CD8-positive, alpha-beta memory T cell (primary cell): ENCODE results near the gene RELN. TPM values are rescaled to one million over a fixed set of nuclear protein-coding genes. Genes with fewer than 3 reads are reported as not detected.

Source experiments
- CTCF ChIA-PET: fragments of 350-600 bp; sonication (Branson Sonifier 250); formaldehyde crosslinking; loops from one replicate; lab custom pipeline; 2021; ENCODE audit warnings: antibody characterized with exemption; lab: Charles Lee
- POLR2A ChIA-PET: fragments of 350-600 bp; sonication (Branson Sonifier 250); formaldehyde crosslinking; loops from one replicate; lab custom pipeline; 2021; ENCODE audit warnings: antibody characterized with exemption; lab: Charles Lee
- DNase-seq, 5 donors: peaks; one replicate each; pipeline versions ENCODE4 v3.0.0 to v3.0.0-alpha.2; 2020 to 2022; ENCODE audit warnings: mixed read lengths in 1 of 5
- H3K27ac ChIP-seq: one replicate; pipeline ENCODE4 v1.7.0; 2013; ENCODE audit warnings: low read depth, mild to moderate bottlenecking, low read length, moderate library complexity
- H3K27me3 ChIP-seq: 2 replicates; pipeline ENCODE4 v1.7.0; 2013; ENCODE audit warnings: low read length, mild to moderate bottlenecking; ENCODE audit not compliant: insufficient read depth, poor library complexity, severe bottlenecking
- H3K36me3 ChIP-seq: 2 replicates; pipeline ENCODE4 v1.7.0; 2013; ENCODE audit warnings: mild to moderate bottlenecking, low read length, moderate library complexity; ENCODE audit not compliant: insufficient read depth
- H3K4me1 ChIP-seq: 2 replicates; pipeline ENCODE4 v1.7.0; 2013; ENCODE audit warnings: mild to moderate bottlenecking, low read length, moderate library complexity; ENCODE audit not compliant: insufficient read depth
- H3K4me3 ChIP-seq: 2 replicates; pipeline ENCODE4 v1.7.0; 2013; ENCODE audit warnings: mild to moderate bottlenecking, low read length
- H3K9me3 ChIP-seq: 2 replicates; pipeline ENCODE4 v1.7.0; 2013; ENCODE audit warnings: mild to moderate bottlenecking, low read length
- H3K27ac Mint-ChIP-seq, 8 donors: one replicate each; pipeline ENCODE4 v1.8.0; 2020 to 2021; ENCODE audit warnings: mixed read lengths in 8 of 8, mild to moderate bottlenecking in 6 of 8, inconsistent platforms in 3 of 8, moderate library complexity in 3 of 8
- H3K27me3 Mint-ChIP-seq, 2 donors: one replicate each; pipeline ENCODE4 v1.8.0; 2020 to 2021; ENCODE audit warnings: mixed read lengths in 2 of 2, mild to moderate bottlenecking in 1 of 2, moderate library complexity in 1 of 2
- H3K36me3 Mint-ChIP-seq, 3 donors: one replicate each; pipeline ENCODE4 v1.8.0; 2020 to 2021; ENCODE audit warnings: mixed read lengths in 3 of 3, inconsistent platforms in 1 of 3, mild to moderate bottlenecking in 1 of 3
- H3K4me1 Mint-ChIP-seq, 3 donors: one replicate each; pipeline ENCODE4 v1.8.0; 2020 to 2021; ENCODE audit warnings: mixed read lengths in 3 of 3, inconsistent platforms in 1 of 3, mild to moderate bottlenecking in 1 of 3
- H3K4me3 Mint-ChIP-seq, 7 donors: one replicate each; pipeline ENCODE4 v1.8.0; 2020 to 2021; ENCODE audit warnings: mixed read lengths in 7 of 7, mild to moderate bottlenecking in 6 of 7, moderate library complexity in 4 of 7, inconsistent platforms in 2 of 7
- H3K9me3 Mint-ChIP-seq, 5 donors: one replicate each; pipeline ENCODE4 v1.8.0; 2020 to 2022; ENCODE audit warnings: mixed read lengths in 5 of 5, mild to moderate bottlenecking in 3 of 5, moderate library complexity in 2 of 5, inconsistent platforms in 1 of 5
- polyA plus RNA-seq: library from polyadenylated mRNA; unstranded; fragments of 300-500 nt; fragmentation: Illumina TruSeq; gene quantifications from one replicate; pipeline ENCODE4 v1.2.3, GENCODE V29; 2021
- total RNA-seq, 2 experiments: library from RNA; stranded (reverse); gene quantifications; one replicate each; pipeline ENCODE4 v1.2.3, GENCODE V29; 2021

RELN gene
- total and polyA plus RNA-seq, 3 experiments from 2014 or later, result not detected

DNA sequence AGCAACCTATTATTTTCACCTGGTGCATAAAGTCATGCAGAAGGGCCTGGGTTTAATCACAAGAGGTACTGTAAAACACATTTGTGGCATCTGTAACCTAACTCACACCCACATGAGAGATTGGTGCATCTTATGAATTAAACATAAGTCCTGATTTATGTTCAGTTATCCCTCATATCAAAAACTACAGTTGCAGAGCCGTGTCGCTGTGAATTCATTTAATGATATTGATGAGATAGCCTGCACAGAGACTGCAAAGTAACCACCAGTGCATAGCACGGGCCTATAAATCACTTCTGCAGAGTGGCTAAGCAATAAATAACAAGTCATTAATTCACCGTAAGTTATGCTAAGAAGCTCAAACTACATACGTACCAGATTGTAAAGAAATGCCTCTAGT is 178.2 kb downstream of the RELN start:
- Histone ChIP-seq H3K27ac (no peak overlapping the region), H3K27me3 (no peaks in the 10 kb centered on the region), H3K36me3 (no peaks in the 10 kb centered on the region), H3K4me1 (no peaks in the 10 kb centered on the region), H3K4me3 (no peak overlapping the region), H3K9me3 (no peaks in the 10 kb centered on the region)
- peaks cover 13 to 35% (median 25%) of the 10 kb centered on the region in 3 donors for H3K4me1 Mint-ChIP-seq
- no peaks in the 10 kb centered on the region for H3K9me3 Mint-ChIP-seq
- H3K27ac Mint-ChIP-seq, result no peak overlapping the region
- H3K27me3 Mint-ChIP-seq, result peaks cover 0 to 1% of the 10 kb centered on the region in 2 donors
- H3K4me3 Mint-ChIP-seq, result peak overlapping the region in 1 of 7 donors; percentile 75
- ChIA-PET CTCF (no interaction called here), POLR2A (no interaction called here)
- no peak for DNase-seq
- no peaks in the 10 kb centered on the region for H3K36me3 Mint-ChIP-seq

DNA sequence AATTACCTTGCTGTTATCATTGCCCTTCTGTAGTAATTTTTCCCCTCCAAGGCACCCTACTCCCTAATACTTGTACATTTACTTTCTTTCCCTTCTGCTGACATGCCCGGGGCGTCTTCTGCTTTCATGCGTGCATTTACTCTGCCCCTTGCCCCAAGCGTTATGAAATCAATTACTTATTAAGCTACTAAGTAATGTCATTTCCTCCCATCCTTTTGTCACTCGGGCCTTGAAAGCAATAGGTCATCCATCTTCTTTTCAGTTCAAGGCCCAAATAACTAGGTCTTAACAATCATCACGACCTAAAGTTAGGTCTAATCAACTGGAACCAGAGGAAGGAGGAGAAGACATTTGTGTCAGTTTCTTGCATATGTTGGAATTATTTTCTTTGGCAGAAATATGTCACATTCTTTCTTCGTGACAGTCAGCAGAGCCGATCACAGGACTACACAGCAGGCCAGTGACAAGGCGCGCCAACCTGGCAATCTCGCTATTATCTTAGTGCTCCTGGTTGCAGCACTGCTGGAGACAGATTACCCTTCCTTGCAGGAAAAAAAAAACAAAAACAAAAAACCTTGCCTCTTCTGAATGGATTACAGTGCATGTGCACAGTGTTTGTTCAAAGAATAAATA is 179.2 kb downstream of the RELN start:
- Mint-ChIP-seq H3K36me3 (no peaks in the 10 kb centered on the region), H3K27me3 (peaks cover 0 to 1% of the 10 kb centered on the region in 2 donors), H3K4me3 (no peak overlapping the region), H3K4me1 (peaks cover 13 to 35% (median 25%) of the 10 kb centered on the region in 3 donors), H3K27ac (no peak overlapping the region), H3K9me3 (no peaks in the 10 kb centered on the region)
- no peak overlapping the region for H3K4me3 ChIP-seq
- POLR2A ChIA-PET, result no interaction called here
- no peaks in the 10 kb centered on the region for H3K27me3 ChIP-seq
- no peaks in the 10 kb centered on the region for H3K9me3 ChIP-seq
- H3K4me1 ChIP-seq, result no peaks in the 10 kb centered on the region
- CTCF ChIA-PET, result no interaction called here
- no peak overlapping the region for H3K27ac ChIP-seq
- H3K36me3 ChIP-seq, result no peaks in the 10 kb centered on the region
- DNase-seq, result no peak

DNA sequence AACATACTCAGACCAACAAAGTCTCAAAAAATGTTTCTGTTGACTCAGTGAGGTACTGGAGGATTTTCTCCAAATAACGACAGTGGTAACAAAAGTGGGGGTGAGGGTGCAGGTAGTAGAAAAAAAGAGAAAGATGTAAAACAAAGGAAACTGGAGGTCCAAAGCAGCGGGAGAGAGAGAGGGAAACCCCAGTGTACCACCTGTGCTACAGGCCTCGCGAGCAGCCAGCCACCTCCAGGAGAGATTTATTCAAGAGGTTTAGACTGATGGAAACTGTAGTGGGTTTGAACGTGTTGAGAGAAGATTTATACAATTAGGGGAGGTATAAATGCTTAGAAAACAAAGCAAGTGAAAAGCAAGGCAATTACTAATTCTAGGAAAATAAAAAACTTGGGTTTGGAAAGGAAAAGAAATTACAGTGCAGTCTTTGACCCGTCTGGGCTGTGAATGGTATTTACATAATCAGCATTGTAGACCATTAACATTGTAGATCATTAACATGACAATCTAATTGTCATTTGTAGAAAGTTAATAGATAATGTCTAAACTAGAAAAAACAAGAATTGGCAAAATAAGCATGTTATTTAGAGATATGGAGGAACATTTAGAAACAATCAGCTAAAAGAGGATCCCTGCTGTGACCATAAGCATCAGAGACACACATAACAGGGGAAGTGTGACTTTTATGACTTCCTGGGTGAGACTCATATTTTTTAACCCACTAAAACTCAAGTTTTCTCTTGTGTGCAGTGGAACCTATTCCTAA is 180.0 kb downstream of the RELN start:
- no peak overlapping the region for H3K27ac Mint-ChIP-seq
- H3K27ac ChIP-seq, result no peak overlapping the region
- no peaks in the 10 kb centered on the region for H3K9me3 ChIP-seq
- ChIA-PET CTCF (no interaction called here), POLR2A (no interaction called here)
- no peak overlapping the region for H3K4me3 ChIP-seq
- H3K4me1 ChIP-seq, result no peaks in the 10 kb centered on the region
- no peak for DNase-seq
- no peaks in the 10 kb centered on the region for H3K36me3 ChIP-seq
- H3K9me3 Mint-ChIP-seq, result no peaks in the 10 kb centered on the region
- H3K27me3 Mint-ChIP-seq, result peaks cover 0 to 1% of the 10 kb centered on the region in 2 donors
- H3K4me1 Mint-ChIP-seq, result peaks cover 13 to 35% (median 25%) of the 10 kb centered on the region in 3 donors
- H3K4me3 Mint-ChIP-seq, result no peak overlapping the region
- no peaks in the 10 kb centered on the region for H3K36me3 Mint-ChIP-seq
- H3K27me3 ChIP-seq, result no peaks in the 10 kb centered on the region

DNA sequence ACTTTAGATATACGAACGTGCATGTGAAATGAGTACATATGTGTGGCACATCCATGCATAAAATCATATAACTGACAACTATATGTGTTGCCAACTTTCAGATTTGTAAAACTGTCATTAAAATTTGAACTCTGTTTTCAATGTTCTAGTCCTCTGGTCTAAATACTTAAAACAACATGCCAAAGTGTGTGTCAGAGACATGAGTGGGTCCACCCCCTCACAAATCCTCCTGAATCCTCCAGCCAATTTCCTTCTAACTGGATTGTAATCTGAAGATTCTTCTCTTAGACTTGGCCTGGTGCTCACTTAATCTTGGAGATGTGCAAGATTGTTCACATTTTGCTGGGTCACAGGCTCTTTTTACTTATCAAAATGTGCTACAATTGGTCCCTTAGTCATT is 184.1 kb downstream of the RELN start:
- Histone ChIP-seq H3K4me1 (no peaks in the 10 kb centered on the region), H3K4me3 (no peak overlapping the region), H3K36me3 (no peaks in the 10 kb centered on the region), H3K27ac (no peak overlapping the region), H3K27me3 (no peaks in the 10 kb centered on the region), H3K9me3 (no peaks in the 10 kb centered on the region)
- Mint-ChIP-seq H3K4me3 (no peak overlapping the region), H3K27ac (no peak overlapping the region), H3K9me3 (no peaks in the 10 kb centered on the region), H3K27me3 (no peaks in the 10 kb centered on the region), H3K4me1 (peaks cover 0 to 13% (median 7%) of the 10 kb centered on the region in 3 donors), H3K36me3 (no peaks in the 10 kb centered on the region)
- ChIA-PET CTCF (no interaction called here), POLR2A (no interaction called here)
- no peak for DNase-seq

DNA sequence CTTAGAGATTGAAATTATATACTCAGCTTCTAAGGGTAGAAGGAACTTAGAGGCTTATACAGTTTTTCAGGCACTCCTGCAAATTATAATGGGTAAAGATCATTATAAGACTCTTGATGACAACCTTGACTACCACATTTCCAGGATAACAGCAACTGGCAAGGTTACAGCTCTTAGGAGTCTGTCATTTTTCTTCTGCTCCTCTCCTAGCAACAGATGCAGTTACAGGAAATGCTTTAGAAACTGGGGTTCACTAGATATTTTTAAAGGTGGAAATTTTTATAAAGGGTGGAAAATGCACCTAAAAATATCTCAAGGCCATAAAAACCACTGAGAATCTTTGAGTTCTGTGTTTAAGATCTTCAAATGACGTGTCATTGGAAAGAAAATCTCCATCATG is 185.8 kb downstream of the RELN start:
- Histone ChIP-seq H3K4me1 (no peaks in the 10 kb centered on the region), H3K27ac (no peak overlapping the region), H3K9me3 (no peaks in the 10 kb centered on the region), H3K4me3 (no peak overlapping the region), H3K27me3 (no peaks in the 10 kb centered on the region), H3K36me3 (no peaks in the 10 kb centered on the region)
- Mint-ChIP-seq H3K36me3 (no peaks in the 10 kb centered on the region), H3K27ac (no peak overlapping the region), H3K4me1 (no peaks in the 10 kb centered on the region), H3K9me3 (no peaks in the 10 kb centered on the region), H3K4me3 (no peak overlapping the region), H3K27me3 (peaks cover 0 to 5% of the 10 kb centered on the region in 2 donors)
- ChIA-PET POLR2A (no interaction called here), CTCF (no interaction called here)
- no peak for DNase-seq

DNA sequence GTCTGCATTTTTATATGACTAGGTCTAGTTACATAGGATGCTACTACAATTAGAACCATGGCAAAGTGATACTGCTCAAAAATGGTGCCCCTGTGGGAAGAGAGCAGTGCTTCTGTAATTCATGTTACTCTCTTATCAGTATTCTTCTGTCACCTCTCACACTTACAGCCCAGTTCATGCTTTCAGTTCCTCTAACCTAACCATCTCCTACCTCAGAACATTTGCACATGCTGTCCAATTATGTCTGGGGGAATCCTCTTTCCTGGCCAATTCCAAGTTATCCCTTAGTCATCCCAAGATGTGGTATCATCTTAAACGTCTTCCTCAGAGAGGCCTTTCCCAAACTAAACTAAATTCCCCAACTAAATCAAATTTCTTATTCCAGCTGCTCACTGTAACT is 190.2 kb downstream of the RELN start:
- Mint-ChIP-seq H3K27me3 (peaks cover 5 to 7% of the 10 kb centered on the region in 2 donors), H3K4me1 (no peaks in the 10 kb centered on the region), H3K27ac (no peak overlapping the region), H3K4me3 (no peak overlapping the region), H3K36me3 (no peaks in the 10 kb centered on the region), H3K9me3 (no peaks in the 10 kb centered on the region)
- POLR2A ChIA-PET, result no interaction called here
- Histone ChIP-seq H3K27me3 (no peaks in the 10 kb centered on the region), H3K9me3 (no peaks in the 10 kb centered on the region), H3K4me3 (no peak overlapping the region), H3K4me1 (no peaks in the 10 kb centered on the region), H3K36me3 (no peaks in the 10 kb centered on the region), H3K27ac (no peak overlapping the region)
- no peak for DNase-seq
- CTCF ChIA-PET, result no interaction called here

DNA sequence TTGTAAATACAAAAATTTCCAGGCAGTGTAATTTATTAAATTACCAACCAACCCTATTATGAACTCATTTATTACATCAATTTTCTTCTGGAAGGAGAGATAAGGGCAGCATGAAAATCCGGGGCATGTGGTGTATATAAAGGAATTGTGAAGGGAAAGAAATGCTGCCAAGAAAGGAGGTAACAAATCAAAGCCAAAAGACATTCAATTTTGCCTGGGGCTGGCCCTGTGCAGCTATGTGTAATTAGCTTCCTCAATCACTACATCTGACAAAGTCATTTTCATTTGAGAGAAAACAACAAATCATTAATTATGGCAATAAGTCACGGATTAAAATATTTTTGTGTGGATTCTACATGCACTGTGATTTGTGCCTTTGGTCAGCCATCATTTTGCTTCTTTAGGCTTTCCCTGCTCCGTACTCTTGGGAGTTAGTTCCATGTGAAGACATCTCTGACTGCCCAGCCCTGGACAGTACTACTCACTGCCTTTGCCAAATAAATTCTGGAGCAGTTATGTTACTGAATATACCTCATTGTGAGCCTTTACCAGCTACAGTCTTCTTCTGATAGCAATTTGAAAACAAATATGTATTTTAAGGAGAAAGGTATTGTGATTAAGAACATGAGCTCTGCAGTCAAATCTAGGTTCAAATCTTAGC is 191.7 kb downstream of the RELN start:
- no peaks in the 10 kb centered on the region for H3K9me3 ChIP-seq
- ChIA-PET POLR2A (no interaction called here), CTCF (no interaction called here)
- Mint-ChIP-seq H3K4me1 (no peaks in the 10 kb centered on the region), H3K9me3 (no peaks in the 10 kb centered on the region), H3K27me3 (peaks cover 5 to 10% of the 10 kb centered on the region in 2 donors), H3K4me3 (no peak overlapping the region), H3K36me3 (no peaks in the 10 kb centered on the region), H3K27ac (no peak overlapping the region)
- H3K27ac ChIP-seq, result no peak overlapping the region
- no peaks in the 10 kb centered on the region for H3K27me3 ChIP-seq
- H3K4me1 ChIP-seq, result no peaks in the 10 kb centered on the region
- no peaks in the 10 kb centered on the region for H3K36me3 ChIP-seq
- no peak overlapping the region for H3K4me3 ChIP-seq
- no peak for DNase-seq

DNA sequence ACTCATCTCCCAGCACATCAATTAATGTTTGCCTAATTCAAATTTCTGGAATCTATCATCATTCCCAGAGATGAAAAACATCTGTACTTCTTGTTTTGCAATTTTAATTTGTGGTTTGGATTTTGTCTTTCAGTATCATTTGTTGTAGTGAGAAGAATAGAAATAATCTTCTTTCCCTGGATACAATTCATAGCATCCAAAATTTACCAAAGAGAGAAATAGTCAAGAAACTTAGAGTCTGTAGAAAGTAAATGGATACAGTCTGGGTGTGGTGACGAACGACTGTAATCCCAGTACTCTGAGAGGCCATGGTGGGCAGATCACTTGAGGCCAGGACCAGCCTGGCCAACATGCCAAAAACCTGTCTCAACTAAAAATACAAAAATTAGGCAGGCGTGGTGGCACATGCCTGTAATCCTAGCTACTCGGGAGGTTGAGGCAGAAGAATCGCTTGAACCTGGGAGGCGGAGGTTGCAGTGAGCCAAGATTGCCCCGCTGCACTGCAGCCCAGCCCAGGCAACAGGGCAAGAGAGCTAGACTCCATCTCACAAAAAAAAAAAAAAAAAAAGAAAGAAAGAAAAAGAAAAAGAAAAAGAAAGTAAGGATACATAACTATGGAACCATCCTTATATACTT is 193.0 kb downstream of the RELN start:
- Histone ChIP-seq H3K4me3 (no peak overlapping the region), H3K27ac (no peak overlapping the region), H3K9me3 (no peaks in the 10 kb centered on the region), H3K4me1 (no peaks in the 10 kb centered on the region), H3K36me3 (no peaks in the 10 kb centered on the region), H3K27me3 (no peaks in the 10 kb centered on the region)
- ChIA-PET CTCF (no interaction called here), POLR2A (no interaction called here)
- no peak for DNase-seq
- Mint-ChIP-seq H3K27ac (no peak overlapping the region), H3K4me3 (no peak overlapping the region), H3K9me3 (peaks cover 0 to 5% (median 0%) of the 10 kb centered on the region in 5 donors), H3K4me1 (no peaks in the 10 kb centered on the region), H3K36me3 (no peaks in the 10 kb centered on the region), H3K27me3 (peaks cover 5 to 10% of the 10 kb centered on the region in 2 donors)
